K562 treated with DMSO at 1 percent for 48 hours (cell line): ENCODE data around the gene JARID2. TPM values are rescaled to one million over a fixed set of nuclear protein-coding genes. Genes with fewer than 3 reads are reported as not detected.

Source experiments
- total RNA-seq: library from RNA; unstranded; fragments of 300-600 nt; gene quantifications from 2 replicates; pipeline ENCODE4 v1.2.3, GENCODE V29; 2022; ENCODE audit warnings: low replicate concordance; ENCODE audit errors: extremely low read depth

JARID2 gene
- total RNA-seq: not detected in 2 replicates

GRCh38 chr6:15245361-15246216 is at the start of gene JARID2:
Gene JARID2, plus strand, starts transcription at chr6:15246069. Its CDS starts 471 bp downstream, at chr6:15246540.

